Stimulated activated CD4-positive, alpha-beta T cell treated with anti-CD3 and anti-CD28 coated beads, Interleukin-12 subunit alpha, Interleukin-12 subunit beta, amount 100 ng/mL, for 24 hours (primary cell): ENCODE measurements around the gene SH3RF1.
"Not testable (repeated sequence)": the region's sequence is repeated elsewhere in the genome, so short reads cannot be mapped to it uniquely, and the experiment has no call there.

Experiments
- DNase-seq, 2 experiments: peaks; one replicate each; pipeline ENCODE4 v3.0.0-alpha.2; 2020; ENCODE audit warnings: low read depth in 2 of 2

Gene SH3RF1

DNA sequence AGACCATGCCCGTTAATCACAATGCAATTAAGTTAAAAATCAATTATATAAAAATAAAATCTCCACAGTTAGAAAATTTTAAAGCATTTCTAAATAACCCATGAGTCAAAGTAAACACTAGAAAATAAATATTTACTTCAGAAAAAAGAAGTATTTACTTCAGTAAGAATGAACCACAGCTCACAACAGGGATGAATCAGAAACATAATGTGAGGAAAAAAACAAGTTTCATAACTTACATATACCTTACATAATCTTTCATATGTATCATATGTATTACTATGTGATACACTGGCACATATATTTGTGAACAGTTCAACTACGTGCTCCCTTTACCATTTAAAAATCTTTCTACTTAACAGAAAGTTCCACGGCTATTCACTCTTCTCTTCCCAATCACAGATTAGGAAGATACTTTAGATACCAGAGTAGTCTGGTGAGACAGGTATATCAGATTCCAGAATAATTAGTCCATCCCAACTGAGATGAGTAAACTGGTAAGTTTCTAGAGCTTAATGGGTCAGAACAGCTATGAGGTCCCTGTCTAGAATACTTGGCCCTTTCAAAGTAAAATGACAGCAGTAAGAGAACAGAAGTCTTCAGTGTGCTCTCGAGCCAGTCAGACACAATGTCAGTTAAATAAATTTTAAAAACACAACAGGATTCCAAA lies 70.3 kb downstream of the SH3RF1 start:
- no peak for DNase-seq

DNA sequence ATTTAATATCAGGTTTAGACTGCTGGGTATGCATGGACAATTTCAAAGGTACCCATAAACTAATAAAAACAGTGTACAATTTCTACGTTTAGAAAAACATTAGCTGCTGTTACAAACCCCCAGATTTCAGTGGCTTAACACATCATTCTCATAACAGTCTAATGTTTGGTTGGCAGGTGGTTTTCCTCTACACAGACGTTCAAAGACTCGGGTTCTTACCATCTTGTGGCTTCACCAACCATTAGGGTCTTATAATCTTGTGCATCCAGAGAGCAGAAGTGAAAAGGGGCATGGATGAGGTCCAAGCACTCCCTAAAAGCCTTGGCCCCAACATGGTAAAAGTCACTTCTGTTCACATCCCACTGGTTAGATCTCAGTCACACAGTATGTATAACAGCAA lies 71.6 kb downstream of the SH3RF1 start:
- DNase-seq: no peak

DNA sequence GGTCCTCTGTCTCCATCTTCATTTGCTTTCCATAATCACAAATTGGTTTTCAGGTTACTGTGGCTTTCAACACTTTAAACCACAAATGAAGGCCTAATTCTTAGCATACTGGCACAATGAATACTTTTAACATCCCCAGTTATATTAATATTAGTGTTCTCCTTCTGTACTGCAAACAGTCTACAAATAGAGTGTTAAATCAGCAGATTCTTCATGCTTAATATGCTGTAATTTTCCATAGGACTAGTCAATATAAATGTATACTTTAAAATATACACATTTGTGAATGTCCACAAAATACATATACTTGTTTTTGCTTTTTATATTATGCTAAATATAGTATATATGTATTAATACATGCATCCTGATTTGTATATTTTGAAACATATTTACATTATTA lies 72.6 kb downstream of the SH3RF1 start:
- DNase-seq: no peak

DNA sequence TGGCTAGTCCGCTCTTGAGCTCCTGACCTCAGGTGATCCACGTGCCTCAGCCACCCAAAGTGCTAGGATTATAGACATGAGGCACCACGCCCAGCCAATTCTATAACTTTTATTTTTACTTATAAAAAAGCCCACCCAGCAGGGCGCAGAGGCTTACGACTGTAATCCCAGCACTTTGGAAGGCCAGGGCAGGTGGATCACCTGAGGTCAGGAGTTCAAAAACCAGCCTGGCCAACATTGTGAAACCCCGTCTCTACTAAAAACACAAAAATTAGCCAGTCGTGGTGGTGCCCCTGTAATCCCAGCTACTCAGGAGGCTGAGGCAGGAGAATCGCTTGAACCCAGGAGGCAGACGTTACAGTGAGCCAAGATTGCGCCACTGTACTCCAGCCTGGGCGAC lies 73.5 kb downstream of the SH3RF1 start:
- DNase-seq: not testable (repeated sequence)

DNA sequence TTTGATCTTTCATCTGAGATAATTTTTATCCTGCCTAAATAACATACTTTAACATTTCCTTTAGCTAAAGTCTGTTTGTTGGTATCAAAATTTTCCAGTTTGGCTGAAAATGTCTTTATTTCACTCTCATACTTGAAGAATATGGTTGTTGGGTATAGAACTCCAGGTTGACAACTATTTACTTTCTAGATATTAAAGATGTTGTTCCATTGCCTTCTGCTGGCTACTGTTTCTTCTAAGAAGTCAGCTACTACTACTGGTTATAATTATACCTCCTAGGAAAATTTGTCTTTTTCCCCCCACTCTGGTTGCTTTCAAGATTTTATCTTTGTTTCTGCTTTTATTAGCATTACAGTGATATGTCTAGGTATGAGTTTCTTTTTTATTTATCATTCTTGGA lies 75.7 kb downstream of the SH3RF1 start:
- DNase-seq: no peak

DNA sequence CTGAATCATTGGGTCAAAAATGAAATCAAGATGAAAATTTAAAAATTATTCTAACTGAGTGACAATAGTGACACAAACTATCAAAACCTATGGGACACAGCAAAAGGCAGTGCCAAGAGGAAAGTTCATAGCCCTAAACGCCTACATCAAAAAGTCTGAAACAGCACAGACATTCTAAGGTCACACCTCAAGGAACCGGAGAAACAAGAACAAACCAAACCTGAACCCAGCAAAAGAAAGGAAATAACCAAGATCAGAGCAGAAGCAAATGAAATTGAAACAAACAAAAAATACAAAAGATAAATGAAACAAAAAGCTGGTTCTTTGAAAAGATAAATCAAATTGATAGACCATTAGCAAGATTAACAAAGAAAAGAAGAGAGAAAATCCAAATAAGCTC lies 80.8 kb downstream of the SH3RF1 start:
- DNase-seq: not testable (repeated sequence)

DNA sequence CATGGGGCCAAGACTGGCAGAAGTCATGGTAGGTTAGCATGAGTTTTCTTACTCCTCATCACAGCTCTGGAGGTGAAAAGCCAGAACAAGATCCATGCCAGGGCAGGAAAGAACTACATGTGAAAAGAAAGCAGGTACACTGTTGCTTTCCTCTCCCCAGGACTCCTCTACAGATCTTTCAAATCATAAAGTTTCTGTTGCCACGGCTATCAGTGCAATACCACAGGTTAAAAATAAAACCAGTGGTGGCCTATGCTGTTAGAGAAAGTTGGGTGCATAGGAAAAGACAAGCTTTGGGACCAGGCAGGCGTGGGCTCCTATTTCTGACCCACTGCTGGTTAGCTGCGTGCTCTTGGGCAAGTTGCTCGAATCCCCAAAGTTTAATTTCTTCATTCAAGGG lies 81.4 kb downstream of the SH3RF1 start:
- DNase-seq: no peak

DNA sequence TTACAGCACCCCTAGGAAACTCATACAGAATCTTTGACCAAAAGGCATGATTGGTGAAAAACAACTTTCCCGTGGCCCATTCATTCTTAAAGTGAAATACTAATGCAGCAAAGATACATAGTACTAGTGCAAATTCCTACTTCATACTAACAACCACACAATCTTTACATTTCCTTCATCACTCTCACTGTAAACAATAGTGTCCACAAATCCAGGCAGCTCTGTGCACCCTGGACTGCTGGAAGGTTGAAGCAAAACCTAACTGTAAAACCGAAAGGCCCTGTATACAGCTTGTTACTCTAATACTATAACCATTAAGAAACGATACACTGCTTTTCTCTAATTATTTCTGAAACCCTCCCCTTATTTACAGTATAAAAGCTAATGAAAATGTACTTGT lies 82.6 kb downstream of the SH3RF1 start:
- DNase-seq: no peak

DNA sequence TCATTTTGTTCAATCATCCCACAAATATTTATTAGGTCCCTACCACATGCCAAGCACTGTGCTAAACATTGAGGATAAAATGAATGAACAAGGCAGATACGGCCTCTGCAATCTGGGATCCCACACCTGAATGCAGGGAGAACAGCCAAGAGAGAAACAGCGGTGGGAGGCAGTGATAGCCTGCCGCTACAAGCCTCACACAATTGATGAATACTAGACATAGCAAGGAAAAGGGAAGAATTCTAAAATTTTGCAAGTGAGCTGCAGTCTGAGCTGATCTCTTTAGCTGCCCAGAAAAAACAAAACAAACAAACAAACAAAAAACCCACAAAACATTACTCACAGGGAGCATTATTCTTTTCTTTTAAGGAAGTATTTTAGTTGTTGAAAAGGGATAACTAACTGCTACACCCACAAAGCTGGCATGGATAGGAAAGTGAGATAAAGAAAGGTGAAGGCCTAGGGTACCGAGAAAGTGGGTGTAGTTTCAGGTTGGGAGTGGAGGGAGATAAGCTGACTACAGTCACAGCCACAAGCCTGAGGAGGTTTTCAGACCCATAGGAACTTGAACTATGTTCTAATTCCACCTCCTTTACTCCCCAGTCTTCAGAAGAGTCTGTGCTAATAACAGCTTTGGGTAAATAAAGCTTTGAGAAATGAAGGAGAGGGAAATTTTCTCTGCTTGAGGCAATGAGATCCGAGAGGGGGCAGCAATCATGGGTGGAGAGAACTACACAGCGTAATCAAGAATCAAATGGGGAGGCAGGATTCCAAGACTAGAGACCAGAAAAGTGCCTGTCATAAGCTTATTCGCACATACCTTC lies 85.4 kb downstream of the SH3RF1 start:
- DNase-seq: no peak

DNA sequence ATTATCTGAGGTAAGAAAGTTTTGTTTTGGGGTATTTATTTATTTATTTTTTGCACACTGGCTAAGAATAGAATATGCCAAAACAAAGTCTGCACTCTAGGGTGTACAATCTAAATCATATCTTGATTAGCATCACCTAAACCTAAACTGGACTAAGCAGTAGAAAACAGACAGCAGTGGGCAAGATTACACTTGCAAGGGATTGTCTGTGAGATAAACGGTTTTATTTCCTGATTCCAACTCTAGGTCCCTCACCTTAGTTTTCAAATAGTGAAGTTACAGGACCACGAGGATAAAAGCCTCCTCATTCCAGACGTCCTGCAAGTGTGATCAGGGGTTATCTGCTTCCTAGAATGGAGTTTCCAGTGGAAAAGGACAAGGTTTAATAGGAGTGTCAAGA lies 86.1 kb downstream of the SH3RF1 start:
- DNase-seq: no peak

DNA sequence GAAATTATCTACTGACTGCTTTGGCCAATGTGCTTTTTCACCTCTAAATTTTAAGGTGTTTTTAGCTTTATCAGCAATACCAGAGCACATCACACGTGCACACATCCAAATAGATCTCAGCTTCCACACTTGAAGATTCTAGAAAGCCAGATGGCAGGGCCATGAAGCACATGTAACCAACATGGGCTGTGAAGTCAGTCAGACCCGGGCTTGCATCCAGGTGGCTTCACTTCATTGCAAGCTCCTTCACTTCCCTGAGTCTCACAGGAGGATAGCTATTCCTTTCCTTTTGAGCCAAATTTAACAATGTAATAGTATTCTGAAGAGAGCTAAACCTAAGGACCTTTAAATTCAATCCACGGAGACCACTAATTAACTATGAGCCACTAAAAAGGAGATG lies 86.5 kb downstream of the SH3RF1 start:
- DNase-seq: no peak

DNA sequence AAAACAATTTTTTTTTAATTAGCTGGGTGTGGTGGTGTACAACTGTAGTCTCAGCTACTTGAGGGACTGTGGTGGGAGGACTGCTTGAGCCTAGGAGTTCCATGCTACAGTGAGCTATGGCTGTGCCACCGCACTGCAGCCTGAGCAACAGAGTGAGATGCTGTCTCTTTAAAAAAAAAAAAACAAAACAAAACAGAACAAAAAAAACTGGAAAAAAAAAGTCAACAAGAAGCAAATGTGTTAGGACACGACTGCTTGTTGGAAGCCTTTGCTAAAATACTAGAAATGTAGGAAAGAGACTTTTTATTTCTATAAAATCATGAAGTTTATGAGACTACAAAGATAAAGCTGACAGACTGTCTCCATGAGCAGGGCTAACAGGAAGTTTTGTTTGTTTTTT lies 87.2 kb downstream of the SH3RF1 start:
- no peak for DNase-seq

DNA sequence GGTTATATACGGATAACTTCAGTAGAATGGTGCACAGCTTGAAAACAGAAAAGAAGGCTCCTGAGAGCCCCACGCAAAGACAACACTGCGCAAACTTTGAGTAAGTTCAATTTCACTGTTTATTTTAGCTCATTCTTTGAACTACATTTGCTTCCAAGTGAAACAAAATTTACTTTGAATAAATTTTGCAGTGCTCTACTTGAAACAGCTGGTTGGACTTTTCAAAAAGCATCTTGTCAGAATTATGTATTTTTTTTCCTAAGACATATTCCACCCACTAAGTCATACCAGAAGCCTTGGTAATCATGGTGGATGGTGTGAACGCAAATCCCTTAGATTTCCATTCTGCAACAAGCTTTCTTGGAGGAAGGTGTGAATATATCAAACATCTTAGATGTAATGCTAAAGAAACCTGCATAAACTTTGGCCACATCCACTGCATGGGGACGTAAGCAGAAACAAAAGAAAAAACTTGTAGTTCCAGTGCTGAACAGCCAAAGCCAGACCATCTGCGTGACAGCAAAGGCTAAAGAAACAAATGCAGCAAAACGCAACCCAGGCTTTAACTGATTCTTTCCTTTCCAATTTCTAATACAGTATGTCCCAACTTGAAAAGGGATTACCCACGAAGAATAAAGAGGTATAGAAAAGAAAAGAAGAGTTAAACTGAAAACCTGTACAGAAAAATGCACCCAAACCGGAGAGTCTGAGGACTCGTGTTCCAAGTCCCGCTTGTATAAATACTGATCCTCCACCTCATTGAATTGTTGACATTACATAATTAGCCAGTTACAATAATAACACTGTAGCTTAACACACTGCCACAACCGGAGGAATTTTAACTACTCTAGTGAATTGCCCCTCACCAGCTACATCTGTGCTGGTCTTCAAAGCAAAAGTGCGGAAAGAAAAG lies 90.9 kb downstream of the SH3RF1 start:
- no peak for DNase-seq

DNA sequence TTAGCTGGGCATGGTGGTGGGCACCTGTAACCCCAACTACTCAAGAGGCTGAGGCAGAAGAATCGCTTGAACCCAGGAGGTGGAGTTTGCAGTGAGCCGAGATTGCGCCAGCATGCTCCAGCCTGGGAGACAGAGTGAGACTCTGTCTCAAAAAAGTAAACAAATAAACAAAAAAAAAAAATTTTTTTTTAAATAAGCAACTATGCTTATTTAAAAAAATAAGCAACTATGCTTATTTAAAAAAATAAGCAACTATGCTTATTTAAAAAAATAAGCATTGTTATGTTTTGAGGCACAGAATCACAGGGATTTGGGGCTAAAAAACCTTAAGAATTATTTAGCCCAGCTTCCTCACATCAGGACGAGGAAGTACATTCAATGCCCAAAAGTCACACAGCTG lies 92.7 kb downstream of the SH3RF1 start:
- DNase-seq: not testable (repeated sequence)

DNA sequence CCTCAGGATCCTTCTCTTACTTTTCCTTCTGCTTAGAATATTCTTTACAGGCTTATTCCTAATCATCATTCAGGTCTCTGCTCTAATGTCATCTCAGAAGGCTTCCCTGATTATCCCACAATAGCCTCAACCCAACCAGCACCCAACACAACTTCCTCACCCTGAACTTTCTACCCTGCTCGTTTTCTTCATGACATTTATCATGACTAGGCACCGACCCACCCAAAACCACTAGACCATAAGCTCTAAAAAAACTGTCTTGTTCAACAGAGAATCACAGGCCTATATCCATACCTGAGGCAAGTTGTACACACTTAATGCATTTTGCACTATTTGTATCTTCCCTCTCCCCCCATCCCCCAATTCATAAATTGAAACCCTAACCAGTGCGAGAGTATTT lies 95.3 kb downstream of the SH3RF1 start:
- no peak for DNase-seq

DNA sequence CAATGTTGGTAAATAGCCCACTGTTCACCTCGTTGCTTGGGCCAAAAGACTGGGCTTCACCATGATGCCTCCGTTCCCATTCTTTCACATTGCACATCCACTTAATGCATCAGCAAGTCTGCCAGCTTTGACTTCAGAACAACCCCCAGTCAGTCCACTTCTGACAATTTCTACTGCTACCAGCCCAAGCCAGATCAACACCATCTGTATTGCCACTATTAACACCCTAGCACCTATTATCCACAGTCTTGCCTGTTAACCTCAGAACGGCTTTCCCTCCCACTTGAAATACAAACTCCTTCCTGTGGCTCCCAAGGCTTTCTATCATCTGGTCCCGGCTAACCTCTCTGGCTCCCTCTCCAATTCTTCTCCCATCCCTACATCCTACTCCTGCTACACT lies 95.7 kb downstream of the SH3RF1 start:
- no peak for DNase-seq

DNA sequence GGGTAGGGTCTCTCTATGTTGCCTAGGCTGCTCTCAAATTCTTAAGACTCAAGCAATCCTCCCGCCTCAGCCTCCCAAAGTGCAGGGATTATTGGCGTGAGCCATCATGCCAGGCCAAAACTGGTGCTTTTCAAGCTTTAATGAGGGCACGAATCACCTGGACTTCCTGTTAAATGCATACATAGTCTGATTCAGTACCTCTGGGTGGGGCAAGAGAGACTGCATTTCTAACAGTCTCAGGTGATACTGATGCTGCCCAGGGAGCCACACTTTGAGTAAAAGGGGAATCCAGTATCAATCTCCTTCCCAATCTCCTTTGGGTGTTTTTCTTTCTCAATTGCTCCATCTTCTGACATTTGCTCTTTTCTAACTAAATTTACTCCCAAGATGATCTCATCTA lies 96.5 kb downstream of the SH3RF1 start:
- no peak for DNase-seq

DNA sequence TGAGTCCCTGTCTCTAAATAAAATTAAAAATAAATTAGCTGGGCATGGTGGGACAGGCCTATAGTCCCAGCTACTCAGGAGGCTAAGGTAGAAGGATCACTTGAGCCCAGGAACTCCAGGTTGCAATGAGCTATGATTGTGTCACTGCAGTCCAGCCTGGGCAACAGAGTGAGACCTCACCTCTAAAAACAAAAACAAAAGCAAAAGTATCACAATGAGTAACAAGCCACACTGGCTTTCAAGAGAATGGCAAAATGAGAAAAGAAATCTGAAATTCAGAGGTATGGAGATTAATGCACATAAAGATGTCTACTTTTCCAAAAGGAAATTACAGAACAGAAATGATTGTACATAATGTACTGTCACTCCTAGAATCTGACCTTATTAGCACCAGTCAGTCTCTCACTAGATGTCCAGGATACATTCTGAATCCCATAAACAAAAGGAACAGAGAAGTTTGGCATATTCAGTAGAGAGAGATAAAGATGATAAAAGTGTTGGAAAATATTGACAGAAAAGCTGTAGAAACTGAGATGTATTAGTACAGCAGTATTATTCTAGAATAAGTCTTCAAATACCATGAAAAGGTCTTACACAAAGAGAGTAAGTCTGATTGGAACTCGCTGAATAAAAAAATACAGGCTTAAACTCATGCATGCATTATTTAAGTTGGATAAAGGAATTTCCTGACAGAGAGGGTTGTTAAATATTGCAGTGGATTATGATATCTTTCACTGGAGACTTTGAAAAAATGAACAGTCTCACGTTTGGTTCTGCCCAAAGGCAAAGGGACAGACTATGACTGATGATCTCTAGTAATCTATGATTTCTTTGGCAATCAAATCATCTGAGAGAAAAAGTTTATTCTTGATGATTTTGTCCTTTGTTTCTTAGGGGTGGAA lies 102.5 kb downstream of the SH3RF1 start:
- no peak for DNase-seq

DNA sequence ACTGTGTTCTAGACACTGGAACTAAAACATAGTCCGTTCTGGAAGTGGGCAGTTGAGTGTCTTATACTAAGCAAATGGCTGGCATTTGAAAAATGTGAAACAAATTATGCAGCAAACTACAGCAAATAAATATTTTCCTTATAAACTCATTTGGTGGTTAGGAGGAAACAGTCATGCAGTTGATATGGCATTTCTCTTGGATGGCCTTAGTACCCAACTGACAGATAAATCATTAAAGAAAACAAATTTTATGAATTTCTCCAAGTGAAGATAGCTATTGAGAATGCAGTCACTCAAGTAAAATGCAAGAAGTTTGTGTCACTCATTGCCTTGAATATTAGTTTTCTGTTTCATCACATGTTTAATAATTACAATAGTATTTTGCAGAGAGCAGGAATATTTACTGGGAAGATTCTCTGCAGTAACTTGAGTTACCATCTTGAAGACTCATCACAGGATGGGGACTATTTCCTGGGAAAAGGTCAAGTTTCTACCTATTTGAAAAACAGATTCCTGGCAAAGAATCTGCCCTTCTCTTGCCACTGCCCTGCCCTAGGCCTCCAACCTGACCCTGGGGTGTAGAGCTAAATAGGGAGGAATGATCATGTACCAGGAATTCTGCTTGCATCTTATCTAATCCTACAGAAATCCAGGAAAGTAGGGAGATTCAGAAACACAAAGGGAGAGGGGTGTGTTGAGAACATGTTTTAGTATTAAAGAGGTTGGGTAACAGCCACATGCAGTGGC lies 105.9 kb downstream of the SH3RF1 start:
- DNase-seq: no peak

DNA sequence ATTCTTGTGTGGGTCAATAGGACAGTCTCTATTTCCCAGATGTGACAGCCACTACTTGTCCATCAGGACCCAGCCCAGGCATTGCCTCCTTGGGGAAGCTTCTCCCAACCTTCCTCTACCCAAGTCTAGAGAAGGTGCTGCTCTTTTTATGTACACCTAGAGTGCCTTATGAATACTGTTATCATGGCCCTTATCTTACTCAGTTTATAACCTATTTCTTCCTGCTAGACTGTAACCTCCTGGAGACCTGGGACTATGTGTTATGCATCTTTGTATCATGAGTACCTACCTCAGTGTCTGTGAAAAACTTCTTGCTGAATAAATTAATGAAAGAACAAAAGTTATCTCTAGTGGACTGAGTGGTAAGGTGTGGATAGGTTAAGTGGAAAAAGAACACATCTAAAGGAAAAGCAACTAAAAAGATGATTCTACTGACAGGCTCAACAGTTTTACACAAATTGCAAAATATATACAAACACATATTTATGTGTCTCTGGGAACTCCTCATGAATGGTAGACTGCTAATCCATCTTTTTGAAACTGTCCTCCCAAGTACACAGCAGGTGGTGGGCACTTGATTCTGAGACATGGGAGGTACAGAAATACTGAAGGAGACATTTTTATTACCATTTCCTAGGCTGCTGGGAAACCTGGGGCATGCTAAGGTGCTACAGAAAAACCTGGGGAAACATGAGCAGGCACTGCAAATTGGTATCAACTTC lies 106.6 kb downstream of the SH3RF1 start:
- DNase-seq: no peak
